D721Med (cell line): ENCODE data around the gene CHCHD10.

Experiments used
- DNase-seq: peaks from one replicate; pipeline ENCODE4 v3.0.0; 2011; ENCODE audit warnings: low spot score; ENCODE audit not compliant: insufficient read length
- FAIRE-seq: peaks from 2 replicates; lab custom pipeline; 2011; peaks lifted over from hg19 to GRCh38; lab: Jason Lieb, UNC
- TF ChIP-seq, protein P1 (sequence below): IDR thresholded peaks from 2 replicates; pipeline ENCODE4 v1.5.1; 2012; ENCODE audit warnings: mild to moderate bottlenecking, control low read depth; ENCODE audit not compliant: insufficient read depth; ENCODE audit errors: missing control alignments

The CHCHD10 gene

DNA sequence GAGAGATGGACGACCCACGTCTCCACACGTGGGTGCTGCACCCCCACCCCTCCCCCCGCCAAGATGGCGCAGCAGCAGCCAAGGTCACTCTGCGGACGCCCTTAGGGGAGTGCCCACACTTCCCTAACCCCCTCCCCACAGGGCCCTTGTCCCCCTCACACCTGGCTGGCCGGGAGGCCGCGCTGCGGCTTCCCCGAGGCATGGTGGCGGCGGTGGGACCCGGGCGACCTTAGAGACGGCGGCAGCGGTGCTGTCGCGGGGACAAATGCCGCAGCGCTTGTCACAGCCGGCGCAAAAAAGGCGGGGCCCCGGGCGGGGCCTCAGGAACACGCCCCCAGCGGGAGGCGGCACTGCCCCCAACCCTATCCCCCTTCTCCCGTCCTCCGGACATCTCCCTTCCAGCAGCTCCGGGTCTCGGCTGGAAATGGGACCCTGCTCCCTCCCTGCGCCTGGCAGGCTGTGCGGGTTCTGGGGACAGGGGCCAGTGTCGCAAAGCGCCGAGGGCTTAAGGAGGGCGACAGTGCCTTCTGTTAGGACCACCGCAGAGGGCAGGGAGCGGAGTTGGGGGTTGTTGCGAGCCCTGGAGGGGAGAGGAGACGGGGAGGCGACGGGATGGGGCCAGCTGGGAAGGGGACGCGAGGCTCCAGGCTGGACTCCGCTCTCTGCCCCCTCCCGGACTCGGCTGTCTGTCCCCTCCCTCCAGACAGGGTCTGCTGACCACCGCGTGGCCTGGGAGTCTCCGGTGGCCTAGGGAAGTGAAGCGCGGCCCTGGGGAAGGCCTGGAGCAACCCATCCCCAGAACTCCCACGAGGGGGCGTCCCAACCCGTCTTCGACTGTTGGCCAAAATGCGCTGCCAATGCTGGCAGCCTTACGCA lies at the start of gene CHCHD10:
Gene CHCHD10 (minus strand): TSS at position 300 of the 876 bp plus-strand sequence. CDS start 98 bp downstream, at position 202.
- FAIRE-seq: no peak
- TF ChIP-seq, protein P1, sequence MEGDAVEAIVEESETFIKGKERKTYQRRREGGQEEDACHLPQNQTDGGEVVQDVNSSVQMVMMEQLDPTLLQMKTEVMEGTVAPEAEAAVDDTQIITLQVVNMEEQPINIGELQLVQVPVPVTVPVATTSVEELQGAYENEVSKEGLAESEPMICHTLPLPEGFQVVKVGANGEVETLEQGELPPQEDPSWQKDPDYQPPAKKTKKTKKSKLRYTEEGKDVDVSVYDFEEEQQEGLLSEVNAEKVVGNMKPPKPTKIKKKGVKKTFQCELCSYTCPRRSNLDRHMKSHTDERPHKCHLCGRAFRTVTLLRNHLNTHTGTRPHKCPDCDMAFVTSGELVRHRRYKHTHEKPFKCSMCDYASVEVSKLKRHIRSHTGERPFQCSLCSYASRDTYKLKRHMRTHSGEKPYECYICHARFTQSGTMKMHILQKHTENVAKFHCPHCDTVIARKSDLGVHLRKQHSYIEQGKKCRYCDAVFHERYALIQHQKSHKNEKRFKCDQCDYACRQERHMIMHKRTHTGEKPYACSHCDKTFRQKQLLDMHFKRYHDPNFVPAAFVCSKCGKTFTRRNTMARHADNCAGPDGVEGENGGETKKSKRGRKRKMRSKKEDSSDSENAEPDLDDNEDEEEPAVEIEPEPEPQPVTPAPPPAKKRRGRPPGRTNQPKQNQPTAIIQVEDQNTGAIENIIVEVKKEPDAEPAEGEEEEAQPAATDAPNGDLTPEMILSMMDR: peak; percentile 60
- peak; percentile 95 for DNase-seq

DNA sequence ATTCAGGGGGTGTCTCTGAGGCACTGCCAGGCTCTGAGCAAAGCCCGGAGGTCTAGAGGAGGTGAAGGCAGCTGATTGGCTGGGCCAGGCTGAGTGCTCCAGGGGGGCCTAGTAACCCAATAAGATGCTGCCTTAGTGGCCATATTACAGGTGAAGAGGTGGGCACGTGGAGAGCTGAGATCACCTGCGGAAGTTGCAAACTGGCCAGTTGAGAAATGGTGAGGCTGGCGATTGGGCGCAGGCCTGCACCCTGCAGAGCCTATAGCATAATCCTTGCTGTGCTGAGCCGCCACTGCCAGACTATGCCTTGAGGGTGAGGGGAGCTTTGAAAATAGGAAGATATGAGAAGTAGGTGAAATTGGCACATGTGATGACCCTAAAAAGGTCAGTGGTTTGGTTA lies 49.4 kb upstream of the CHCHD10 start:
- DNase-seq (no peak), FAIRE-seq (no peak)
- TF ChIP-seq, protein P1: no peak

DNA sequence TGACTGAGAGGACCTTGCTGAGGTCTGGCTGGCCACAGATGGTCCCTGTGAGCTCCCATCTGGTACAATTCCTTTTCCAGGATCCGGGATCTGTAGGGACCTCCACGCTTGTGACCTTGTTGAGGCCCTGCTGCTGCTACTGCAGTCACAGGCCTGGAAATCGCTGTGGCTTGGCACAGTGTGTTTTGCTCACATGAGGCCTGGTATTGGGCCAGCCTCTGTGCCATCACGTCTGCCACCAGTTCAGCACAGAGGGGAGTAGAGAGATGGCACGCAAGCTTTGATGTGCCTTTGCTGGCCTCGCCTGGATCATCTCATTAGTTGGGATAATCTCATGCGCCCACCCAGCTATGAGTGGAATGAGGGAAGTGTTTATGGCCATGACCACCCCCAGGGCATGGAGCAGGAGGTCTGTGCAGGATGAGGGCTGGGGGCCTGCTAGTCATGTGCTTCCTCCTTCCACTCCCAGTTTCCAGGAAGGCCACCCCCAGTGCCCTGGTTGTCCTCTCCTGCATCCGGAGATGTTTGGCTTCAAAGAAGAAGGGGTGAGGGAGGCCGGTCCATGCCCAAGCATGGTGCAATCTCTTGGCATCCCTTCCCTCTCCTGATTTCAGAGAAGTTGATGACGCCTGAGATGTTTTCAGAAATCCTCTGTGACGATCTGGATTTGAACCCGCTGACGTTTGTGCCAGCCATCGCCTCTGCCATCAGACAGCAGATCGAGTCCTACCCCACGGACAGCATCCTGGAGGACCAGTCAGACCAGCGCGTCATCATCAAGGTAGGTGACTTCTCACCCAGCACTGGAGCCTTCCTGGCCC lies 48.6 kb upstream of the CHCHD10 start:
- TF ChIP-seq, protein P1: no peak
- DNase-seq (no peak), FAIRE-seq (no peak)

DNA sequence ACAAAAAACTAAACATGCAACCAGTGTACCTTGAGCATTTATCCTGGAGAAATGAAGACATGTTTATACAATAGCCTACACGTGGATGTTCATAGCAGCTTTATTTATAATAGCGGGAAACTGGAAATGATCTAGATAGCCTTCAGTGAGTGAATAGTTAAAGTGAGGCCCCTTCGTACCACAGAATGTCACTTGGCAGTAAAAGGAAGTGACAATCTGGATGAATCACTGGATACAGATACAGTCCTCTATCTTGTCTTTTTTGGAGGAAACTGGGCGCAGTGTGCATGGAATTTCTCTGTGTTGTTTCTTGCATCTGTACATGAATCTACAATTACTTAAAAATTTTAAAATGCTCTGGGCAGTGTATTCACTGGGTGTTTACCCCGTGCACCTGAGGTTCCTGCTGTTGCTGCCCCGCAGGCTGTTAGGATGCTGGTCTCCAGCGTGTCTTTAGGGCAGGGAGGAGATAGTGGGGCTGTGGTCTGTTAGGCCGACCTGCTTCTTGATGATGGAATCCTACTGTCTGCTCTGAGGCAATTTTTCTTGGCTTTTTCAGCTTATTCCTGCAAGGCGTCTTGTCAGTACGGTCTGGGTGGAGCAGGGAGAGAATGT lies 47.9 kb upstream of the CHCHD10 start:
- TF ChIP-seq, protein P1: no peak
- FAIRE-seq (no peak), DNase-seq (no peak)

DNA sequence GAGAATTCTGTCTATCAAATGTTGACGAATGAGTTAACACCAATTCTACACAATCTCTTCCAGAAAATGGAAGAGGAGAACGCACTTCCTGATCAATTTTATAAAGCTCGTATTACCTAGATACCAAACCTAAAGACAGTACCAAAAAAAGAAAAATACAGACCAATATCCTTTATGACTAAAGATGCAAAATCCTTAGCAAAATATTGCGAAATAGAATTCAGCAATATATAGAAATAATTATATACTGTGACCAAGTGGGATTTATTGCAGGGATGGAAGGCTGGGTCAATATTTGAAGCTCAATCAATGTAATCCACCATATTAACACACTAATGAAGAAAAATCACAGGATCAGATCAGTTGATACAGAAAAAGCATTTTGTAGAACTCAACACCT lies 44.6 kb upstream of the CHCHD10 start:
- FAIRE-seq: no peak
- TF ChIP-seq, protein P1: no peak
- DNase-seq: no peak

DNA sequence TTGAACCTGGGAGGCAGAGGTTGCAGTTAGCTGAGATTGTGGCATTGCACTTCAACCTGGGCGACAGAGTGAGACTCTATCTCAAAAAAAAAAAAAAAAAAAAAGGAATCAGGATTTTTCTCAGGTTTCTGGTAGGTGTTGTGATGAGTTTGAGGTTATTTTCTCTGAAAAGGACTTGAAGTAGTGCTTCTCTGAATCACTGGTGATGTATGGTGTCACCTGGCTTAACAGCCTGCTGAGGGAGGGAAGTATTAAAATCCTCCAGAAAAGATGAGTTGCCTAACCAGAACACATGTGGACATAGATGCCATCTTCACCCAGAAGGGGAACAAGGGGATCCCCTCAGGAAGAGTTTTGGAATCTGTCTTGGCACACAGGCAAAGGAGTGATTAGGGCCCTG lies 39.1 kb upstream of the CHCHD10 start:
- DNase-seq: no peak
- FAIRE-seq: no peak
- TF ChIP-seq, protein P1: no peak
